Inferior parietal cortex (tissue), 1 donor: ENCODE results near the gene PPP4C.
"Not testable (repeated sequence)": the region's sequence is repeated elsewhere in the genome, so short reads cannot be mapped to it uniquely, and the experiment has no call there.

Source experiments
- DNase-seq: peaks from one replicate; pipeline ENCODE4 v3.0.0-alpha.2; 2016; ENCODE audit errors: extremely low spot score

The PPP4C gene

DNA sequence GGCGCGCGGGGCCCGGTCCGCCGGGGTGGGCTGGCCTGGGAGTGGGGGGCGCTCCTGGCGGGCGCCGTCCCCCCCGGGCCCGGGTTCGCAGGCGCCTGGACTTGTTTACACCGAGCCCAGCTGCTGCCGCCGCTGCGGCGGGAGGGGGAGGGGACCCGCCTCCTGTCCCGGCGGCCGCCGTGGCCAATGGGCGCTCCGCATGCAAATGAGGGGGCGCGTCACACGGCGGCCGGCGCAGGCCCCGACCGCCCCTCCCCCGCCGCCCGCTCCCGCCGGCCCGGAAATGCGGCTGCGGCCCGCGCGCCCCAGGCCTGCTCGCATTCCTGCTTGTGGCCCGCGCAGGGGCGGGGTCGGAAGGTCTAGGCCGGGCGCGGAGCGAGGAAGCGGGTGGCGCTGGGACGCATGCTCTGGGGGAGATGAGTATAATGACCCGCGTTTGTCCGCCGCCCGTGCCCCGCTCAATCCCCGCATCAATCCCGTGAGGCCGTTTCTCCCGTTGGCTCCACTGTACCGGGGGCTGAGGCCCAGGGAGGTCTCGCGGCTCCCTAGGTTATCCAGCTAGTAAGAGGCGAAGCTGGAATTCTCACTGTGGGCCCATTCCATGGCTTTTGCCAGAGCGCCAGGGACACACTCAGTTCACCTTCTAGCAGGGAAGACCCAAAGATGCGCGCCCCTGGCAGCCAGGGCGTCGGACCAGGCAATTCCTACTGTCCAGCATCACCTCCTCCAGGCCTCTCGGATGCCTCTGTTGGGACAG, 20.5 kb downstream of the PPP4C start, which contains the start of gene YPEL3:
Gene YPEL3, minus strand, starts transcription at position 109 of the 757 bp plus-strand sequence. CDS start 731 bp downstream, outside the sequence.
- peak; percentile 79 for DNase-seq

DNA sequence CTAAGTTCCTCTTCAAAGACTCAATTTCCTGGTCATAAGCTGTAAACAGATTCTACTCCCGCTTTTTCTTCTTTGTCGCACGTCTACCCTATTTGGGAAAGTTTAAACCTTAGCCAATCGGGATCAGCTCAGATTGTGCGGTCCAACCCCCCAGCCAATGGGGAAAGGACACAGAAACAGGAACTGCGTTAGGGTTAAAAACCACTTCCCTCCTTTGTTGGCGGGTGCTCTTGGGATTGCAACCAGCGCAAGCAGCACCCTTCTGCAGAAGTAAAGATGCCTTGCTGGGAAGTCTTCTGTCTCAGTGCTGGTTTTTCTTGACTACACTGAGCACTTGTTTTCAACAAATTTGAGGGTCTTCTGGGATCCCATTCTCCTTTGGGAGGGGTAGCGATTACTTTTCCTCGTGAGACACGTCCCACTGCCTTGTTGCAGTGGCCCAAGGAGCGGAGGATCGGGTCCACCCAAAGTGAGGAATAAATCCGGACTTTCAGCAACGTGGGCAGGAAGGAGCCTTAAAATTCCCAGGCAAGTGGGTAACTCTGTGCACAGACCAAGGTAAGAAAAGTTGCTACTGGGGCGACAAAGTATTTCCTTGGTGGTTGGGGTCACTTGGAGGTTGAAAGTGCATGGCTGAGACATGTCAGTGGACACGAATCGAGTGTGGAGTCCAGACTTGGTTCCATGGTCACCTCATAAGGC, 21.2 kb downstream of the PPP4C start:
- DNase-seq, result no peak

DNA sequence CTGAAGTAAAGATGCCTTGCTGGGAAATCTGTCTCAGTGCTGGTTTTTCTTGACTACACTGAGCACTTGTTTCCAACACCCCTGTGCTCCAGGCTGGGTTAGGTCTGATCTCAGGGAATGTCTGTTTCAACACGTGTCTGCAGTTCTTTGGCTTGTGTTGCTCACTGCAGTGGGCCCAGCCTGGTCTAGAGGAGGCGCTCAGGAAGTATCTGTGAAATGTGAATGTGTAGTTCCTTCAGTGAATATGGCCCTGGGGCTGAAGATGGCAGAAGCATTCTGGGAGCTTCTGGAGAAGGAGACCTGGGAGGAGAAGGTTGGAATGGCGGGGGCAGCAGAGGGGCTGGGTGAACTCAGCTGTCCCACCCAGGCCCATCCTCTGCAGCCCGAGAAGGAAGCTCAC, 28.3 kb downstream of the PPP4C start:
- no peak for DNase-seq

DNA sequence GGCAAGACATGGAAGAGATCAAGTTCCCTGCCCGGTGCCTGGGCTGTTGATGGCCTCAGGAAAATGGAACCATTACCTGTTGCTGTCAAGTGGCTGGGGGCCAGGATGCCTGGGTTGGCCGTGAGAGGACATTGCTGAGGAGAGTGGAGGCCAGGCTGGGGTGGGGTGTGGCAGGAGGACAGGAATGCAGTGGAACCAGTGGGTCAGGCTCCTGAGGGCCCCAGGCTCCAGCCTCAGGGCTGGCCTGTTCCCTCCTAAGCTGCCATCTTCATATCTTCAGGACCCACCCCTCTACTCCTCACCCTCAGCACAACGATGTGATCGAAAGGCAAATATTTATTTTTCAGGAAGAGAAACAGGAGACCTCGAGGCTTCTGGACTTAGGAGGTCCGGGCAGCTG, 28.7 kb downstream of the PPP4C start:
- DNase-seq, result no peak

DNA sequence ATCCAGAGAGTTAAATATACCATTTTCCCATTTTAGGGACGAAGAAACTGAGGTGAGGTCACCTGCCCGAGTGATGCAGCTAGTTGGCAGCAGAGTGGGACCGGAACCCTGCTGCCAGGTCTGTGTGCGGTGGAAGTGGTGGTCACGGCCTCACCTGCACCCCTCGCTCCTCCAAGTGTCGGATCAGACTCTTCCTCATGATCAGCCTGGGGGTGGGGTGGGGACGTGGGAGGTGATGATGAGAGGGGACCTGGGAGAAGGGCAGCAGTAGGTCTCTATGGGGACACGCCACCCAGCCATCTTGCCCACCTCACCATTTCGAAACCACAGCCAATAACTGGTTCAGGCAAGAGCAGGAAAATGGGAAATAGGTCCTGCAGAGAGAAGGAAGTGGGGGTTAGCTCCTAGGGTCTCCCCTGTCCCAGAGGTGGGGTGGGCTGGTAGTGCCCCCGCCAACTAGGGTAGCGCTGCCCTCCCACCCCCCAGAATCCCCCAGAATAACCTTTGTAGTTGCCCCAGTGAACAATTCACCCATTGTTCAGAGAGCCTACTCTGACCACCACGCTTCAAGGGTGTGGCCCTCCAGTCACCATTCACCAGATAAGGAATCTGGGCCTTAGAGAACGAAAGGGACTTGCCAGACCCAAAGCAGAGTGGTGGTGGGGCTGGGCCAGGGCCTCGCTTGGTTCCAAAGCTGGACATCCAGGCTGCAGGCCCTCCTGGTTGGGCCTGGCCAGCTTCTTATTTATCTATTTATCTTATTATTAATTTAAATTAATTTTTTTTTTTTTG, 32.5 kb downstream of the PPP4C start:
- DNase-seq, result no peak

DNA sequence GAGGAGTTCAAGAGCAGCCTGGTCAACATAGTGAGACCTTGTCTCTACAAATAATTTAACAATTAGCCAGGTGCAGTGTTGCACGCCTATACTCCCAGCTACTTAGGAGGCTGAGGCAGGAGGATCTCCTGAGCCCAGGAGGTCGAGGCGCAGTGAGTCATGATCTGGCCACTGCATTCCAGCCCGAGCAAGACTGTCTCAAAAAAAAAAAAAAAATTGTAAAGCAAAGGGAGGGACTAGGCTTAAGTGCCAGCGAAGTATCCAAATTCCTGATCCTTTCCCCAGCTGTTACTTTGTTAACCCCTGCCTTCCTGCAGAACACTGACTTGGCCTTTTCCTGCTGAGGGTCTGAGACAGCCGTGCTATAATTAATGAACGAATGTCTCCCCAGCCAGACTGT, 34.9 kb downstream of the PPP4C start:
- DNase-seq, result no peak

DNA sequence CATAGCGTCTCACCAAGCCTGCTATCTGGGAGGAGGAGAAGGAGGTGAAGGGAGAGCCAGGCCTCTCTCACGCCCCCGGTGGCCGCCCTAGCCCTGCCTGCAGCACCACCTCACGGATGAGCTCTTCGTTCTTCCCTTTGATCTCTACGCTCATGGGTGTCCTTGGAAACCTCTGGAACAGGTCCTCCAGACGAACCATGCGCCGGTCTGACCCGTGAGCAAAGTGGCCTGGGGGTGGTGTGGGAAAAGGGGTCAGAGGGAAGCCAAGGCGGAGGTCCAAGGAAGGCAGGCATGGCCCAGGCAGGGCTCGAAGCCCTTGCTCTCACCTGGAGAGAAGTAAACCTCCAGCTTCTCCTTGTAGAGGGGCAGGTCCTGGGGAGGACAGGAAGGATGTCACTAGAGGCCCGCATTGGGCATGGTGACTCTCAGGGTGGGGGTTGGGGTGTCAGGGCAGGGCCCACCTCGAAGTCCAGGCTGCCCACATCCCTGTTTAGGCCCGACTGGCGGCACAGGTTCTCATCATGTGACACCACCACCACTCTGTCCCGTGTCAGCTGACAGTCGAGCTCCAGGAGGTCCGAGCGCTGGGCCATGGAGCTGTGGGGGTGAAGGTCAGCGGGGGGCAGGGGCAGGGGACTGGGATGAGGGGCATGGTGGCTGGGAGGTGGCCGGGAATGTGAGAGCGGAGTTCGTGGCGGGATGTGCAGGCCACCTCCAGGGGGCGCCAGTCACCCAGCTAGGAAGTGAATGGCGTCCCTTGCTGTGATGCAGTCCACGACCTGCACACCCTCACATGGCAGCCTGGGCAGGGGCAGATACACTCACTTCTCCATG, 36.6 kb downstream of the PPP4C start:
- DNase-seq, result no peak

DNA sequence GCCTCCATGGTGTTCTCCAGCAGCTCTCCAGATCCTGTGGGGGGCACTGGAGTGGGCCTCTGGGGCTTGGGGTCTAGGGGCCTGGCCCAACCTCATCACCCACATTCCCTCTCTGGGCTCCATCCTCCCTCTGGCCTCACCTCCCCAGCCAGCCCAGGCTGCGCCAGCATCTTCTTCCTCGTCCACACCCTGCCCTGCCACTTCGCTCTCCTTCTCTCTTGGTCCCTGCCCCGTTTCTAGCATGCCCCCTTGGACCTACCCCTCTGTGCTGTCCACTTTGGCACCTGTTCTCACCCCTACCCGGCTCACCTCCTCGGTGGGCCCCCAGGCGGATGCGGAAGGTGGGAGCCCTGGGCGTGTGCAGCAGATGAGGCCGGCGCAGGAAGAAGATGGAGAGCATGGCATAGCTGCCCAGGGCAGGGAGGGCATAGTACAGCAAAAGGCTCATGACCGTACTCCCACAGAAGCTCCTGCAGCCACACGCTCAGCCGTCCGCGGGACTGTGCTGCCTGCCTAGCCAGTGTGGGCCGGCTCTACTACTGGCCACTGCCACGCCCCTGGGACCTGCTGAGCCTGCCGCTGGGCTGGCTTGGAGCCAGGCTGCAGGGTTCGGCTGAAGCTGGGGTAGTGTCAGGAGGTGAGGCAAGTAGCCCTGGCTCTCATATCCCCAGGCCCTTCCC, 37.4 kb downstream of the PPP4C start, which contains the start of gene GDPD3:
Gene GDPD3, minus strand, starts transcription at position 507 of the 680 bp plus-strand sequence. Its CDS starts 59 bp downstream, at position 448.
- no peak for DNase-seq

DNA sequence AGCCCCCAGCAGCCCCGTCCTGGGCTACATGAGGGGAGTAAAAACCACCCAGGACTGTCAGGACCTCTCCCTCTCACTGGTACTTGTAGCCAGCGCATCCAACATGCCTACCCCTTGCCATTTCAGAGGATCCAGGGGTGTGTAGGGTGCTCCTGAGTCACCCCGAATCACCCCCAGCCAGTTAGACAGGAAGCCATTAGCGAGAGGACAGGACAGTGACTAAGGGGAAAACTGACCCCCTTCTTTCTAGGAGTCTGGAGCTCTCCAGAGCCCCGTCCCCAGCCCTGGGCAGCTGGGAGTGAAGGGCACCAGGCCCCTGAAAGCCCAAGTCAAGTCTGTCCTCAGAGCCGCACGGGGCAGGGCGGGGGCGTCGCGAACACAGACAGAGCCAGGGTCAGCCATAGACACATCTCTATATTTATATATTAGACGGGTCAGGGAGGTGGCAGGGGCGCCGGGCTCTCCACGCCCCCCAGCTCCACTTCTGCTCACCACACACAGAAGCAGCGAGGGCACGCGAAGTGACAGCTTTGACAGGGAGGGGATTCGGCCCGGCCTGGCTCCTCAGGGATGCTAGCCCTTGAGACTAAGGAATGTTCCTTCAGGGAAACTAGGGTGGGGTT, 38.0 kb downstream of the PPP4C start:
- DNase-seq, result no peak

DNA sequence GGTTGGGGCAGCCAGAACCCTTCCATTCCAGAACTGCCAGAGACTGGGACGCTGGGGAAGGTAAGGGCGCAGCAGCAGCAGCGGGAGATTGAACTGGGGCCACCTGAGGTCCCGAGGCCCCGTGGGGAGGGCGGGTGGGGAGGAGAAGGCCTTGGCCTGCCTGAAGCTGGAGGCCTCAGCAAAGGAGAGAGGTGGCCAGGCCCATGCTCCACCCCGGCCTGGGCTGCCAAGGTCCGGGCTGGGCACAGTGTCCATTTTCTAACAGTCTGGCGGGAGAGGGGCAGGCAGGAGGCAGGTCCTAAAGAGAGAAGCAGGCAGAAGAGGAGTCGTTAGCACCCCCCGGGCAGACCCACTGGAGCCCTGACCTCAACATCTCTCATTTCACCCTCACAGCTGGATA, 38.6 kb downstream of the PPP4C start:
- DNase-seq, result no peak

DNA sequence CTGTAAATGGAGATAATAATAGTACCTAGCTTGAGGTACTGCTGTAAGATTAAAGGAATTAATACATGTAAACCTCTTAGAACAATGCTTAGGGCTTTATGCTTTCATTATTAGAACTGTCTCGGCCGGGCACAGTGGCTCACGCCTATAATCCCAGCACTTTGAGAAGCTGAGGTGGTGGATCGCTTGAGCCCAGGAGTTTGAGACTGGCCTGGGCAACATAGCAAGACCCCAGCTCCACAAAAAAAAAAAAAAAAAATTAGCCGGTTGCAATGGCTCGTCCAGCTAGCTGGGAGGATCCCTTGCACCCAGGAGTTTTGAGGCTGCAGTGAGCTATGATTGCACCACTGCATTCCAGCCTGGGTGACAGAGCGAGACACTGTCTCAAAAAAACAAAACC, 39.0 kb downstream of the PPP4C start:
- DNase-seq, result not testable (repeated sequence)

DNA sequence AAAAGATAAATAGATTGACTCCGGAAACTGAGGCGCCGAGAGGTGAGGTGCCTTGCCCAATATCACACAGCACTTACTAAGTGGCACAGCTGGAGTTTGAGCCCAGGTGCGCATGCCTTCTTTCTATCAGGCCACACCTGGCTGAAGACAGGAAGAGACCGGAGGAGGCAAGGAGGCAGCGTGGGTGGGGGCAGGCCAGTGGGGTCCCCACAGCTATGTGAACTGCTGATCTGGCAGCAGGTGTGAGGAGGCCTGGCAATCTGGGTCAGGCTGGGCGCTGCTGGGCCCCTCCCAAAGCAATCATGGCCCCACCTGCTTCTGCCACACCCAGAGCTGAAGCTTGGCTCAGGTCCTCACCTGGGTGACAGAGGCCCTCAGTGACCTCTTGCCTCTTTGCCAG, 39.4 kb downstream of the PPP4C start:
- no peak for DNase-seq

DNA sequence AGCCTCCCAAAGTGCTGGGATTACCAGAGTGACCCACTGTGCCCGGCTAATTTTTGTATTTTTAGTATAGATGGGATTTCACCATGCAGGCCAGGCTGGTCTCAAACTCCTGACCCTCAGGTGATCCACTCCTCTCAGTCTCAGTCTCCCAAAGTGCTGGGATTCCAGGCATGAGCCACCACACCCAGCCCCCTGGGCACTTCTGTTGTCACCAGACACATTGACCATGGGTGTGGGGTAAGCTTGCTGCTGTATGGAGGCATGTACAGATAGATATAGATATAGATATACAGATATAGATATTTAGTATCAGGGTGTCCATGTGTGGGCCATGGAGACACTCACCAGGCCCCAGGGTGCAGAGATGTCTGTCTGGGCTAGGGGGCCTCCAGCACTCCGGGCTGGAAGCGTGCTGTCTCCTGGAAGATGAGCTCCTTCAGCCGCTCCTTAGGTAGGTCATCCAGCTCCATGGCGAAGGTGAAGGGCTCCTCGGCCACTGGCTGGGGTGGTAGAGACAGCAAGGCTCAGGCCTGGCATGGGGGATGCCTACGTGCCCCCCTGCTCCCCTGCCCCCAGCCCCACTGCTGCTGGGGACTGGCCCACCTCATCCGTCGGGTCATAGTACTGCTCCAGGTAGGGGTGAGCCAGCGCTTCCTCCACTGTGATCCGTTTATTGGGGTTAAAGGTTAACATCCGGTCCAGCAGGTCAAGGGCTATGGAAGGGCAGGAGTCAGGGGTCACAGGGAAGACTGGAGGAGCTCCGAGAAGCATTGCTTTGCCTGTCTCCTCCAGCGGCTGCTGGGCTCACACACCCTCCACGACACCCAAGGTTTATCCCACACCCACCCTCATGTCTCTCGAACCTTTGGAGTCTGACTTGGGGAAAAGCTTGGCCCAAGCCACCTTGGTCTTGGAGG, 40.8 kb downstream of the PPP4C start:
- DNase-seq, result no peak

DNA sequence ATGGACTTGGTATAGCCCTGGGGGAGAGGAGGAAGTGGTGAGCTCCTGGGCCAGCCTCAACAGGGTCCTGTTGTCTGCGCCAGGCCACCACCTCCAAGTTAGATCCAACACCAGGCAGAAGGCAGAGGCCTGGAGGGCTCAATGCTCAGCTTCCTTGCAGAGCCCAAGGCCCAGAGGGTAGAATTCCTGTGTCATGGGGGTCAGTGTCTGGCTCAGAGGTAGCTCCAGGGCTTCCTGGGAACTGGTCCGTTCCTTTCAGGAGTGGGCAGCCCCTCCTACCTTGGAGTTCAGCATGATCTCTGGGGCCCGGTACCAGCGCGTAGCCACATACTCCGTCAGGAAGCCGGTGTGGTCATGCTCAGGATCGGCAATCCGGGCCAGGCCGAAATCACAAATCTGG, 42.0 kb downstream of the PPP4C start:
- DNase-seq, result no peak

DNA sequence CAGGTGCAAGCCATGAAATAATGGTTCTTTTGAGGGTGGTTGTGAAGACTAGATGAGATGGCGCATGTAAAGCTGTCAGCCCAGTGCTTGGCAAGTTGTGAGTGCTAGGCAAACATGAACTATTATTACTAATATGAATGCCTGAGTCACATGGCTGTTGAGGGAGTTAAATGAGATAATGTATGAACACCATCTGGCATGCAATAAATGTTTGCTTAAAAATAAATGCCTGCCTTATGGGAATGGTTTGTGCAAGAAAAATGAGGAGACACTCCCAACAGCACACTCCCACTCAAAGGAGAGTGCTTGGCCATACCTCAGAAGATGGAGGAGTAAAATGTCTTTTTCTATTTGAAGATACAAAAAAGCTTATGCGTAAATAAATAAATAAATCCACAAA, 43.6 kb downstream of the PPP4C start:
- DNase-seq, result no peak

DNA sequence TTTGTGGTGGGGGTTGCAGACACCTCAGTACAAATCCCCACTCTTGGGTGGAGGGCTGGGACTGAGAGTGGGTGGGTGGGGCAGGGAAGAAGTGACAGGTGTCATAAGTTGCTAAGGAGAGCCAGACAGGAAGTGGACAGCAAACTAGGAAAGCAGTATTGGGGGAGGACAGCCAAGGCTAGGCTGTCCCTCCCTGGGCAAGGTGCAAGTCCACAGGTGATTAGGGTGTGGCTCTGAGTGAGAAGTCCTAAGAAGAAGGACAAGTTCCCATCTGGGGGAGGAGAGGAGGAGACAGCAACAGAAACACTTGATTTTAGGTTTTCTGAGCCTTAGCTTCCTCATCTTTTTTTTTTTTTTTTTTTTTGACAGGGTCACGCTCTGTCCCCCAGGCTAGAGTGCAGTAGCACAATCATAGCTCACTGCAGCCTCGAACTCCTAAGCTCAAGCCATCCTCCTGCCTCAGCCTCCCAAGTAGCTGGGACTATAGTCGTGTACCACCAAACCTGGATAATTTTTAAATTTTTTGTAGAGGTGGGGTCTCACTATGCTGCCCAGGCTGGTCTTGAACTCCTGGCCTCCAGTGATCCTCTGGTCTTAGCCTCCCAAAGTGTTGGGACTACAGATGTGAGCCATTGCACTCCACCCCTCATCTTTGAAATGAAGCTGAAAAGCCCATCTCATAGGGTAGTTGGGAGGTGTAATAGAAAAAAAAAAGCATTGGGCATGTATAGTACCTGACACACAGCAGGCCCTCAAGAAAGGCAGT, 44.7 kb downstream of the PPP4C start:
- no peak for DNase-seq

DNA sequence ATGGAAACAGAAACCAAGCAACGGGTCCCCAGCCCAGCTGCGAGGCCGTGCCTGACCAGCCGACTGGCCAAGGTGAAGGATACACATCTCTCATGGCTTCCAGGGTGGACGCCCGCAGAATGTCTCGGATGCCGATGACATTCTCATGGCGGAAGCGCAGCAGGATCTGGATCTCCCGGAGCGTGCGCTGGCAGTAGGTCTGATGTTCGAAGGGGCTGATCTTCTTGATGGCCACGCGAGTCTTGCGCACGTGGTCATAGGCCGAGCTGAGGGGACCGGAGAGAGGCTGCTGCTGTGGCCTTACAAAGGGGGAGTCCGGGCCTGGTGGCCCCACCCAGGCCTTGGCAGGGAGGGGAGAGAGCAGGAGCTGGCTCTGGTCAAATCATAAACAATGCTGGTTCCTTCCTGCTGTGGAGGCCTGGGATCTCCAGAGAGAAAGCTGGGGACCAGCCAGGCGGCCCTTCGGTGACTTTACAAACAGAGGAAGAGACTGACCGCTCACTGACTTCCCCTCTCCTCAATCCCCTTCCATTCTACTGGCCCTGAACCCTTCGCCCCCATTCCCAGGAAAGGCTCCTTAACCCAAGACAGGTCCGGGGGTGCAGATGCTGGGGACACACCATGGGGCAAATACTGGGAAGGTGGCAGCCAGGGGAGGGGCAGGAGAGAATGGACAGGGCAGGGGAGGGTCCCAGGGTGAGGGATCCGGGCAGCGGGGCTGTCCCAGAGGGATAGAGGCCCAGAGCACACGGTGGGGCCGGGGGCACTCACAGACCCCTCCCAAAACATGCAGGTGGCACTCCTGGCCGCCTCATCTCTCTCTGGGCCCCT, 46.2 kb downstream of the PPP4C start:
- no peak for DNase-seq
